Activated T-cell treated with anti-CD3 and anti-CD28 coated beads, Interleukin-2, amount 50 U/mL, for 24 hours (primary cell): ENCODE data around the gene KRTAP3-1.

Experiments
- DNase-seq: peaks from one replicate; pipeline ENCODE4 v3.0.0-alpha.2; 2020
- H3K27ac Mint-ChIP-seq: 2 replicates; pipeline ENCODE4 v1.8.0; 2020; ENCODE audit warnings: mild to moderate bottlenecking, mixed read lengths
- H3K27me3 Mint-ChIP-seq: 2 replicates; pipeline ENCODE4 v1.8.0; 2020; ENCODE audit warnings: mixed read lengths
- H3K36me3 Mint-ChIP-seq: 2 replicates; pipeline ENCODE4 v1.8.0; 2020; ENCODE audit warnings: low read depth, mixed read lengths
- H3K4me1 Mint-ChIP-seq: 2 replicates; pipeline ENCODE4 v1.8.0; 2020; ENCODE audit warnings: low read depth, mixed read lengths
- H3K4me3 Mint-ChIP-seq: 2 replicates; pipeline ENCODE4 v1.8.0; 2020; ENCODE audit warnings: mild to moderate bottlenecking, moderate library complexity, mixed read lengths
- H3K9me3 Mint-ChIP-seq: 2 replicates; pipeline ENCODE4 v1.8.0; 2020; ENCODE audit warnings: mixed read lengths

The KRTAP3-1 gene

GRCh38 chr17:41026715-41027471 is 18.0 kb upstream of the KRTAP3-1 start, which contains the start of gene KRTAP1-5:
Gene KRTAP1-5 (minus strand): TSS chr17:41027208. CDS start chr17:41027155, 53 bp downstream.
- Mint-ChIP-seq H3K4me3 (no peak within 1 kb of the TSS), H3K9me3 (no peaks in the 10 kb centered on the region), H3K27ac (no peak within 1 kb of the TSS), H3K36me3 (no peaks in the 10 kb centered on the region), H3K27me3 (peaks cover 53% of the 10 kb centered on the region), H3K4me1 (no peaks in the 10 kb centered on the region)
- DNase-seq = no peak

- no peak for DNase-seq
- Mint-ChIP-seq H3K9me3 (no peaks in the 10 kb centered on the region), H3K4me1 (no peaks in the 10 kb centered on the region), H3K4me3 (no peak overlapping the region), H3K27ac (no peak overlapping the region), H3K27me3 (peaks cover 49% of the 10 kb centered on the region), H3K36me3 (no peaks in the 10 kb centered on the region)
These were observed 15.8 kb upstream of the KRTAP3-1 start for GRCh38 chr17:41024697-41025096.

GRCh38 chr17:41020336-41020735 is 11.4 kb upstream of the KRTAP3-1 start:
- Mint-ChIP-seq H3K4me3 (no peak overlapping the region), H3K4me1 (no peaks in the 10 kb centered on the region), H3K27me3 (peaks cover 28% of the 10 kb centered on the region), H3K9me3 (no peaks in the 10 kb centered on the region), H3K36me3 (no peaks in the 10 kb centered on the region), H3K27ac (no peak overlapping the region)
- DNase-seq = no peak

GRCh38 chr17:41019415-41019814 is 10.5 kb upstream of the KRTAP3-1 start:
- Mint-ChIP-seq H3K4me3 (no peak overlapping the region), H3K27me3 (peaks cover 26% of the 10 kb centered on the region), H3K36me3 (no peaks in the 10 kb centered on the region), H3K4me1 (no peaks in the 10 kb centered on the region), H3K27ac (no peak overlapping the region), H3K9me3 (no peaks in the 10 kb centered on the region)
- DNase-seq = no peak

- H3K9me3 Mint-ChIP-seq = no peaks in the 10 kb centered on the region
- H3K27ac Mint-ChIP-seq = no peak overlapping the region
- H3K4me3 Mint-ChIP-seq = no peak overlapping the region
- H3K36me3 Mint-ChIP-seq = no peaks in the 10 kb centered on the region
- no peaks in the 10 kb centered on the region for H3K4me1 Mint-ChIP-seq
- DNase-seq = no peak
- H3K27me3 Mint-ChIP-seq = peaks cover 26% of the 10 kb centered on the region
These were observed 9.6 kb upstream of the KRTAP3-1 start for GRCh38 chr17:41018541-41018940.

- Mint-ChIP-seq H3K36me3 (no peaks in the 10 kb centered on the region), H3K9me3 (no peaks in the 10 kb centered on the region), H3K4me1 (no peaks in the 10 kb centered on the region), H3K4me3 (no peak overlapping the region), H3K27ac (no peak overlapping the region), H3K27me3 (peaks cover 13% of the 10 kb centered on the region)
- DNase-seq = no peak
These were observed 7.8 kb upstream of the KRTAP3-1 start for GRCh38 chr17:41016578-41017215.

- H3K4me3 Mint-ChIP-seq = no peak overlapping the region
- no peaks in the 10 kb centered on the region for H3K36me3 Mint-ChIP-seq
- H3K9me3 Mint-ChIP-seq = no peaks in the 10 kb centered on the region
- no peak for DNase-seq
- H3K4me1 Mint-ChIP-seq = no peaks in the 10 kb centered on the region
- H3K27ac Mint-ChIP-seq = no peak overlapping the region
- H3K27me3 Mint-ChIP-seq = peaks cover 6% of the 10 kb centered on the region
These were observed 6.5 kb upstream of the KRTAP3-1 start for GRCh38 chr17:41015454-41015853.

GRCh38 chr17:41013606-41014005 is 4.7 kb upstream of the KRTAP3-1 start:
- H3K27me3 Mint-ChIP-seq = peaks cover 6% of the 10 kb centered on the region
- H3K36me3 Mint-ChIP-seq = no peaks in the 10 kb centered on the region
- H3K27ac Mint-ChIP-seq = no peak overlapping the region
- H3K4me3 Mint-ChIP-seq = no peak overlapping the region
- no peaks in the 10 kb centered on the region for H3K4me1 Mint-ChIP-seq
- no peaks in the 10 kb centered on the region for H3K9me3 Mint-ChIP-seq
- no peak for DNase-seq

- H3K36me3 Mint-ChIP-seq = no peaks in the 10 kb centered on the region
- no peak overlapping the region for H3K27ac Mint-ChIP-seq
- H3K27me3 Mint-ChIP-seq = peaks cover 6% of the 10 kb centered on the region
- no peaks in the 10 kb centered on the region for H3K9me3 Mint-ChIP-seq
- no peak for DNase-seq
- no peaks in the 10 kb centered on the region for H3K4me1 Mint-ChIP-seq
- H3K4me3 Mint-ChIP-seq = no peak overlapping the region
These were observed 4.3 kb upstream of the KRTAP3-1 start for GRCh38 chr17:41013181-41013580.

GRCh38 chr17:41012326-41013120 is 3.6 kb upstream of the KRTAP3-1 start:
- Mint-ChIP-seq H3K9me3 (no peaks in the 10 kb centered on the region), H3K27me3 (peaks cover 3% of the 10 kb centered on the region), H3K36me3 (no peaks in the 10 kb centered on the region), H3K27ac (no peak overlapping the region), H3K4me1 (no peaks in the 10 kb centered on the region), H3K4me3 (no peak overlapping the region)
- no peak for DNase-seq

- DNase-seq = no peak
- Mint-ChIP-seq H3K27me3 (no peaks in the 10 kb centered on the region), H3K4me3 (no peak overlapping the region), H3K9me3 (no peaks in the 10 kb centered on the region), H3K36me3 (no peaks in the 10 kb centered on the region), H3K4me1 (no peaks in the 10 kb centered on the region), H3K27ac (no peak overlapping the region)
These were observed 1.5 kb upstream of the KRTAP3-1 start for GRCh38 chr17:41010441-41010840.

GRCh38 chr17:41009936-41010335 is 1.0 kb upstream of the KRTAP3-1 start:
- no peak overlapping the region for H3K27ac Mint-ChIP-seq
- H3K4me1 Mint-ChIP-seq = no peaks in the 10 kb centered on the region
- H3K27me3 Mint-ChIP-seq = no peaks in the 10 kb centered on the region
- H3K36me3 Mint-ChIP-seq = no peaks in the 10 kb centered on the region
- H3K4me3 Mint-ChIP-seq = no peak overlapping the region
- no peaks in the 10 kb centered on the region for H3K9me3 Mint-ChIP-seq
- DNase-seq = no peak

GRCh38 chr17:41009301-41009760 is 403 bp upstream of the KRTAP3-1 start:
- no peaks in the 10 kb centered on the region for H3K4me1 Mint-ChIP-seq
- peaks cover 3% of the 10 kb centered on the region for H3K27me3 Mint-ChIP-seq
- H3K9me3 Mint-ChIP-seq = no peaks in the 10 kb centered on the region
- H3K36me3 Mint-ChIP-seq = no peaks in the 10 kb centered on the region
- H3K27ac Mint-ChIP-seq = no peak overlapping the region
- H3K4me3 Mint-ChIP-seq = no peak overlapping the region
- DNase-seq = no peak

GRCh38 chr17:41004397-41004796 is 4.5 kb downstream of the KRTAP3-1 start:
- no peak overlapping the region for H3K4me3 Mint-ChIP-seq
- H3K4me1 Mint-ChIP-seq = no peaks in the 10 kb centered on the region
- no peaks in the 10 kb centered on the region for H3K36me3 Mint-ChIP-seq
- H3K9me3 Mint-ChIP-seq = no peaks in the 10 kb centered on the region
- DNase-seq = no peak
- H3K27me3 Mint-ChIP-seq = peaks cover 35% of the 10 kb centered on the region
- no peak overlapping the region for H3K27ac Mint-ChIP-seq

- Mint-ChIP-seq H3K36me3 (no peaks in the 10 kb centered on the region), H3K4me3 (no peak overlapping the region), H3K27ac (no peak overlapping the region), H3K4me1 (no peaks in the 10 kb centered on the region), H3K9me3 (no peaks in the 10 kb centered on the region), H3K27me3 (peaks cover 39% of the 10 kb centered on the region)
- DNase-seq = no peak
These were observed 5.0 kb downstream of the KRTAP3-1 start for GRCh38 chr17:41003926-41004325.
